ENCODE measurements around the gene OR1L6.

Gene OR1L6

GRCh38 chr9:122781671-122782070 is 39.6 kb downstream of the OR1L6 start:
- H3K4me1 ChIP-seq (ENCODE audit: insufficient read depth, low read length), result no peaks in the 10 kb centered on the region
- H3K36me3 ChIP-seq (ENCODE audit: insufficient read depth, low read length), result no peaks in the 10 kb centered on the region
- no peak overlapping the region for H3K4me3 ChIP-seq (ENCODE audit: low read depth in 1 of 2, low read length in 2 of 2)
- no peak overlapping the region for H3K27ac ChIP-seq (ENCODE audit: low read length)
- no peaks in the 10 kb centered on the region for H3K9me3 ChIP-seq (ENCODE audit: insufficient read depth, low read length, severe bottlenecking)
- no peak overlapping the region for H2AFZ ChIP-seq (ENCODE audit: low read depth, low read length)
- H3K4me2 ChIP-seq (ENCODE audit: insufficient read depth, low read length), result no peak overlapping the region
- no peak overlapping the region for H3K9ac ChIP-seq (ENCODE audit: low read depth, low read length)
- no peaks in the 10 kb centered on the region for H3K79me2 ChIP-seq (ENCODE audit: insufficient read depth, low read length)
- ATAC-seq (ENCODE audit: insufficient read depth, low read depth), result no peak
- no peak for TF ChIP-seq EZH2 (IDR thresholded peaks at IDR 0.05; ENCODE audit: borderline replicate concordance, low read depth, low read length, severe bottlenecking)
- TF ChIP-seq CTCF (IDR thresholded peaks at IDR 0.05; ENCODE audit: borderline replicate concordance, extremely low read depth, low read length, poor library complexity, severe bottlenecking), result no peak
- no peak for DNase-seq
- H3K27me3 ChIP-seq (ENCODE audit: insufficient read depth, low read length, poor library complexity), result peaks cover 5% of the 10 kb centered on the region
- no peaks in the 10 kb centered on the region for H4K20me1 ChIP-seq (ENCODE audit: insufficient read depth, low read length)

GRCh38 chr9:122785269-122785668 is 43.2 kb downstream of the OR1L6 start:
- Histone ChIP-seq H3K4me3 (ENCODE audit: low read depth in 1 of 2, low read length in 2 of 2) (no peak overlapping the region), H3K27ac (ENCODE audit: low read length) (no peak overlapping the region), H3K9me3 (ENCODE audit: insufficient read depth, low read length, severe bottlenecking) (no peaks in the 10 kb centered on the region), H3K4me2 (ENCODE audit: insufficient read depth, low read length) (no peak overlapping the region), H4K20me1 (ENCODE audit: insufficient read depth, low read length) (no peaks in the 10 kb centered on the region), H3K9ac (ENCODE audit: low read depth, low read length) (no peak overlapping the region), H3K36me3 (ENCODE audit: insufficient read depth, low read length) (no peaks in the 10 kb centered on the region), H3K27me3 (ENCODE audit: insufficient read depth, low read length, poor library complexity) (no peaks in the 10 kb centered on the region), H3K4me1 (ENCODE audit: insufficient read depth, low read length) (no peaks in the 10 kb centered on the region), H3K79me2 (ENCODE audit: insufficient read depth, low read length) (no peaks in the 10 kb centered on the region), H2AFZ (ENCODE audit: low read depth, low read length) (no peak overlapping the region)
- DNase-seq (no peak), ATAC-seq (ENCODE audit: insufficient read depth, low read depth) (no peak)
- TF ChIP-seq CTCF (IDR thresholded peaks at IDR 0.05; ENCODE audit: borderline replicate concordance, extremely low read depth, low read length, poor library complexity, severe bottlenecking) (no peak), EZH2 (IDR thresholded peaks at IDR 0.05; ENCODE audit: borderline replicate concordance, low read depth, low read length, severe bottlenecking) (no peak)

GRCh38 chr9:122786338-122786737 is 44.2 kb downstream of the OR1L6 start:
- Histone ChIP-seq H3K4me3 (ENCODE audit: low read depth in 1 of 2, low read length in 2 of 2) (no peak overlapping the region), H3K36me3 (ENCODE audit: insufficient read depth, low read length) (no peaks in the 10 kb centered on the region), H3K79me2 (ENCODE audit: insufficient read depth, low read length) (no peaks in the 10 kb centered on the region), H3K9me3 (ENCODE audit: insufficient read depth, low read length, severe bottlenecking) (no peaks in the 10 kb centered on the region), H3K4me1 (ENCODE audit: insufficient read depth, low read length) (no peaks in the 10 kb centered on the region), H3K4me2 (ENCODE audit: insufficient read depth, low read length) (no peak overlapping the region), H3K9ac (ENCODE audit: low read depth, low read length) (no peak overlapping the region), H4K20me1 (ENCODE audit: insufficient read depth, low read length) (no peaks in the 10 kb centered on the region), H3K27me3 (ENCODE audit: insufficient read depth, low read length, poor library complexity) (no peaks in the 10 kb centered on the region), H3K27ac (ENCODE audit: low read length) (no peak overlapping the region), H2AFZ (ENCODE audit: low read depth, low read length) (no peak overlapping the region)
- ATAC-seq (ENCODE audit: insufficient read depth, low read depth), result no peak
- no peak for DNase-seq
- TF ChIP-seq CTCF (IDR thresholded peaks at IDR 0.05; ENCODE audit: borderline replicate concordance, extremely low read depth, low read length, poor library complexity, severe bottlenecking), result no peak
- TF ChIP-seq EZH2 (IDR thresholded peaks at IDR 0.05; ENCODE audit: borderline replicate concordance, low read depth, low read length, severe bottlenecking), result no peak

- DNase-seq (no peak), ATAC-seq (ENCODE audit: insufficient read depth, low read depth) (no peak)
- no peak for TF ChIP-seq EZH2 (IDR thresholded peaks at IDR 0.05; ENCODE audit: borderline replicate concordance, low read depth, low read length, severe bottlenecking)
- no peak within 1 kb of the TSS for H3K9ac ChIP-seq (ENCODE audit: low read depth, low read length)
- no peaks in the 10 kb centered on the region for H3K79me2 ChIP-seq (ENCODE audit: insufficient read depth, low read length)
- H2AFZ ChIP-seq (ENCODE audit: low read depth, low read length), result no peak within 1 kb of the TSS
- H3K9me3 ChIP-seq (ENCODE audit: insufficient read depth, low read length, severe bottlenecking), result no peaks in the 10 kb centered on the region
- H3K4me3 ChIP-seq (ENCODE audit: low read depth in 1 of 2, low read length in 2 of 2), result no peak within 1 kb of the TSS
- H3K27ac ChIP-seq (ENCODE audit: low read length), result no peak within 1 kb of the TSS
- H3K4me1 ChIP-seq (ENCODE audit: insufficient read depth, low read length), result no peaks in the 10 kb centered on the region
- no peaks in the 10 kb centered on the region for H4K20me1 ChIP-seq (ENCODE audit: insufficient read depth, low read length)
- no peaks in the 10 kb centered on the region for H3K36me3 ChIP-seq (ENCODE audit: insufficient read depth, low read length)
- no peaks in the 10 kb centered on the region for H3K27me3 ChIP-seq (ENCODE audit: insufficient read depth, low read length, poor library complexity)
- no peak within 1 kb of the TSS for H3K4me2 ChIP-seq (ENCODE audit: insufficient read depth, low read length)
Measured at GRCh38 chr9:122788831-122789230, 46.7 kb downstream of the OR1L6 start, which contains the start of gene OR5C1. OR5C1 (plus strand) TSS chr9:122788933; CDS start chr9:122788933, 0 bp downstream.
